GM18507 (cell line): ENCODE data around the gene ZBTB9.
"Not testable (repeated sequence)": the region's sequence is repeated elsewhere in the genome, so short reads cannot be mapped to it uniquely, and the experiment has no call there.

ENCODE experiments used
- DNase-seq: peaks from one replicate; pipeline ENCODE4 v3.0.0; 2011; ENCODE audit warnings: low read depth; ENCODE audit not compliant: insufficient read length; ENCODE audit errors: extremely low spot score
- FAIRE-seq: peaks from 2 replicates; lab custom pipeline; 2011; peaks lifted over from hg19 to GRCh38; lab: Jason Lieb, UNC

ZBTB9 gene

DNA sequence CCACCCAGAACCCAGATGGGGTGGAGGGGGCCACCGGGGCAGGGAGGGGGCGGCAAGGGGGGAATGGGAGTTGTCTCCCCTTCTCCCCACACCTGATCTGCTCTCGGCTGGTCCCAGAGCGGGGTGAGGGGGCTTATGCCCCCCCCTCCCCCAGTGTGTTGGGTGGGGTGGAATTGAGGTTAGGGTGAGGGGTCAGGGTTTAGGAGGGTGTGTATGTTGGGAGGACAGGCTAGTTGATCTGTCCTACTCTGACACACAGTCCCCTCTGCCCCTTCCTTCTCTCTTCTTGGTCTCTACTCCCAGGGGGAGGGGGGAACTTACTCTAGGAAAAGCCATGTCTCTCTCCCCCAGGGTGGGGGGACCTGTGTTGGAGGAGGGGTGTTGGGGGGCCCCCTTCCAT, 1.9 kb upstream of the ZBTB9 start:
- no peak for FAIRE-seq
- DNase-seq: no peak

DNA sequence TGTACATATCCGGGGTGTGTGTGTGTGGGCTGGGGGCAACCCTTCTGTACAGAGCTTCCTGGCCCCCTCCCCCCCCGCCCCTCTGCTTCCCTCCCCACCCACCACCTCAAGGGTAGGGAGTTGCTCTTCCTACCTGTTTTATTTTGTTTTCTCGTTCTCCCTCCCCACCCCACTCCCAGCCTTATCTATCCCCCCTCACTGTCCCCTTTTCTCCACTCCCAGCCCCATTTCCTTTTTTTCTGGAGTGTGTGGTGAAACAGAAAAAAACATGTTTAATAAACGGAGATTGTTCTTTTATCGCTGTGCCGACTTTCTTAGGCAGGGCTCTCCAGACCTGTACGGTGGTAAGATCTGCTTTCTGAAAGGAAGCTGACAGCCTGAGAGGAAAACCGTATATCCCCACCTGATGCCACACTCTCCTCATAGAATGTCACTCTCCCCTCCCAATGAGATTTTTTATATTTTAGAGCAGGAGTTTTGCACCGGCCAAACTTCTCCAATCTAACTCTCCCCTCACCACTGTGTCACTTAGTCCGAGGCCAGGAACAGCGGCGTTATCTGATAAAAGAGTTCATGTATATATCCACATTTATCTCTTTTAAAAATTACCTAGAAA, 875 bp upstream of the ZBTB9 start:
- FAIRE-seq (no peak), DNase-seq (no peak)

DNA sequence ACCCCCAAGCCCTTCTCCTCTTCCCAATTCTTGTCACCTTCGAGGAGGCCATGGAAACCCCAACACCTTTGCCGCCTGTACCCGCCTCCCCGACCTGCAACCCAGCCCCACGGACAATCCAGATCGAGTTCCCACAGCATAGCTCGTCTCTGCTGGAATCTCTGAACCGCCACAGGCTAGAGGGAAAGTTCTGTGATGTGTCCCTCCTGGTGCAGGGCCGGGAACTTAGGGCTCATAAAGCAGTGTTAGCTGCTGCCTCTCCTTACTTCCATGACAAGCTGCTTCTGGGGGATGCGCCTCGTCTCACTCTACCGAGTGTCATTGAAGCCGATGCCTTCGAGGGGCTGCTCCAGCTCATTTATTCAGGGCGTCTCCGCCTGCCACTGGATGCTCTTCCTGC, 675 bp downstream of the ZBTB9 start:
- FAIRE-seq (no peak), DNase-seq (no peak)

DNA sequence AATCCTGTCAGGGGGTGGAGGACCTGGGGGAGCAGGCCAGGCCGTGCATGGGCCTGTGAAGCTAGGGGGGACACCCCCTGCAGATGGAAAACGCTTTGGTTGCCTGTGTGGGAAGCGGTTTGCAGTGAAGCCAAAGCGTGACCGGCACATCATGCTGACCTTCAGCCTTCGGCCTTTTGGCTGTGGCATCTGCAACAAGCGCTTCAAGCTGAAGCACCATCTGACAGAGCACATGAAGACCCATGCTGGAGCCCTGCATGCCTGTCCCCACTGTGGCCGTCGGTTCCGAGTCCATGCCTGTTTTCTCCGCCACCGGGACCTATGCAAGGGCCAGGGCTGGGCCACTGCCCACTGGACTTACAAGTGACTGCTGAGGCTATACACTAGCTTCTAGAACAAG, 1.8 kb downstream of the ZBTB9 start:
- DNase-seq (no peak), FAIRE-seq (no peak)

DNA sequence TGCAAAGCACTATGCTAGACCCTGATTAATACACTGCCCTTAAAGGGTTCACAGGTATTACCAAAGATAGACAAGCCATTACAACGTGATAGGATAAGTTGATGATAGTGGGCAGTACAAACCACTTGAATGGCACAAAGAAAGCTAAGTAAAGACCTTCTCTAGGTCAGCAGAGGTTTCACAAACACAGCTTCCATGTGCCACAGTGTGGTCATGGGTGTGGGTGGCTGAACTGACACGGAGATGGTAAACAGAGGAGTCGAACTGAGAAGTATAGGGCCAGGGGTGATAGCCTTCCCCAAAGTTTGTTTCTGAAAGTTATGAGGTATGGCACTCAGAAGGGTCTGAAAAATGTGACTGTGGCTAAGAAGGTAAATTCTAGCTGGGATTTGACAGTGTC, 4.3 kb downstream of the ZBTB9 start:
- FAIRE-seq (no peak), DNase-seq (no peak)

DNA sequence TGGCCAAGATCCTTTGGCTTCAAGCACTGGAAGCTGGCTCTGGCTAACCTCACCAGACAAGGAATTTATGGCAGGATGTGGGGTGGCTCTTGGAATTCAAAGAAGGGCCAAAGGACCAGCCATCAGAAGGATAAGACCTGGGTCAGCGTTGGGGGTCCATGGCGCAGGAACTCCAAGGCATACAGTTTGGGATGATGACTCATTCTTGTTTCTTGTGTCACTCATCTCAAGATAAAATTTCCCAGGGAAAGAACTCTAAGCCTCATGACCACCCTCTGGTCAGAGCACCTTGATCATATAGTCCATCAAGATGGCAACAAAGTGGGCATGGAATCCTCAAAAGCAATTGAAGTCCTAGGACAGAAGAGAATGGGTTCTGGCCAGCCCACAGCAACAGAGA, 4.8 kb downstream of the ZBTB9 start:
- FAIRE-seq (no peak), DNase-seq (no peak)

DNA sequence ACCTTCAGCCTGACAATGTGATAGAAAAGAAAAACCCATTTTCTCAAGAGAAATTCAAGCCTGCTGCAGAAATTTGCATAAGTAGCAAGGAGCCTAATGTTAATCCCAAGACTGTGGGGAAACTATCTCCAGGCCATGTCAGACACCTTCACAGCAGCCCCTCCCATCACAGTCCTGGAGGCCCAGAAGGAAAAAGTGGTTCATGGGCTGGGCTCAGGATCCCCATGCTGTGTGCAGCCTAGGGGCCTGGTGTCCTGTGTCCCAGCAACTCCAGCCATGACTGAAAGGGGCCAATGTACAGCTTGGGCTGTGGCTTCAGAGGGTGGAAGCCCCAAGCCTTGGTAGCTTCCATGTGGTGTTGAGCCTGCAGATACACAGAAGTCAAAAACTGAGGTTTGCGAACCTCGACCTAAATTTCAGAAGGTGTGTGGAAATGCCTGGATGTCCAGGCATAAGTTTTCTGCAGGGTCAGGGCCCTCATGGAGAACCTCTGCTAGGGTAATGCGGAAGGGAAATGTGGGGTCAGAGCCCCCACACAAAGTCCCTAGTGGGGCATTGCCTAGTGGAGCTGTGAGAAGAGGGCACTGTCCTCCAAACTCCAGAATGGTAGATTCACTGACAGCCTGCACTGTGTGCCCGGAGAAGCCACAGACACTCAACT, 11.8 kb downstream of the ZBTB9 start:
- FAIRE-seq: no peak

DNA sequence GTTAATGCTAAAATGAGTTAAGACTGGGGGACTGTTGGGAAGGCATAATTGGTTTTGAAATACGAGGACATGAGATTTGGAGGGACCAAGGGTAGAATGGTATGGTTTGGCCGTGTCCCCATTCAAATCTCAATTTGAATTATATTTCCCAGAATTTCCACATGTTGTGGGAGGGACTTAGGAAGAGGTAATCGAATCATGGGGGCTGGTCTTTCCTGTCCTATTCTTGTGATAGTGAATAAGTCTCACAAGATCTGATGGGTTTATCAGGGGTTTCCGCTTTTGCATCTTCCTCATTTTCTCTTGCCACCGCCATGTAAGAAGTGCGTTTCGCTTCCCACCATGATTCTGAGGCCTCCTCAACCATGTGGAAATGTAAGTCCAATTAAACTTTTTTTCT, 12.7 kb downstream of the ZBTB9 start:
- DNase-seq (no peak), FAIRE-seq (no peak)

More for the DNA sequence above, 11.8 kb downstream of the ZBTB9 start:
- no peak for DNase-seq

DNA sequence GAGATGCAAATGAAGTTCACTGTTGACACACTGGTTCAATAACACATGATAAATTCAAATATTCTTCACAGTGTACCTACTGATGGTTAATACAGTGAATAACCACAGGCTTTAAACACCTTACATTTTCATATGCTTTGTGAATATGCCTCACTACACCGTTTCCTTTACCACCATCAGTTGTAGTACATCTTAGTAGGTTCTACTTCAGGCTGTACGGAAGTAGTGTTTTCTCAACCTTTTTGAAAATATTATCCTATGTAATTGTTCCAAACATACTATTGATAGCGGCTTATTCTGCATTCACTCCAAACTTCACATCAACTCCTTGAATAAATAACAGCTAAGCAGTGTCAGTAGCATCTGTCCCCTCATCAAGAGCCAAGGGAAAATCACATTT, 15.3 kb downstream of the ZBTB9 start:
- no peak for DNase-seq
- FAIRE-seq: no peak

DNA sequence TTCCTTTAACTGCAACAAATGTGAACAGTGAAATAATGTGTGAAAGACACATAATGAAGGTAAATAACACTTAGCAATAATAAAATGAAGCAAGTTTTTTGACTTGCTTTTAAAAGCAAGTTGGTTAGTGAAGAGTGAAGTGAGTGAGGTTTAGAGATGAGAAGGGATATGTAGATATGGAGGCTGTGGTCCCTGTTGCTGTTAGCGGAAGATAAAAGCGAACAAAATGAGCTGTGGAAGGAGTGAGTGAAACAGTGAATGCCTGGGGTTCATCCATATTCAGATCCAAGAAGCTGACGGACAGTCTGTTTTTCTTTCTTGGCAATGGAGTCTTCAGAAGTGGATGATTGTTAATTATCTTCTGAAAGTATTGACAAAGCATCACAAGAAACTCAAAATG, 23.5 kb downstream of the ZBTB9 start:
- no peak for DNase-seq
- no peak for FAIRE-seq

DNA sequence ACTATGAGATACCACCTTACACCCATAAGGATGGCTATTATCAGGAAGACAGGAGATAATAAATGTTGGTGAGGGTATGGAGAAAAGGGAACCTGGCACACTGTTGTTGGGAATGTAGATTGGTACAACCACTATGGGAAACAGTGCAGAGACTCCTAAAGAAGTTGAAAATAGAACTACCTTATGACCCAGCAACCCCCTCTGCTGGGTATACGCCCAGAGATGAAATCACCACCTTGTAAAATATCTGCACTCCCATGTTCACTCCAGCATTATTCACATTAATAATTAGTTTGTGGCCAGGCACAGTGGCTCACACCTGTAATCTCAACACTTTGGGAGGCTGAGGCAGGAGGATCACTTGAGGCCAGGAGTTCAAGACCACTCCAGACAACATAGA, 26.8 kb downstream of the ZBTB9 start:
- FAIRE-seq: no peak
- DNase-seq: no peak

DNA sequence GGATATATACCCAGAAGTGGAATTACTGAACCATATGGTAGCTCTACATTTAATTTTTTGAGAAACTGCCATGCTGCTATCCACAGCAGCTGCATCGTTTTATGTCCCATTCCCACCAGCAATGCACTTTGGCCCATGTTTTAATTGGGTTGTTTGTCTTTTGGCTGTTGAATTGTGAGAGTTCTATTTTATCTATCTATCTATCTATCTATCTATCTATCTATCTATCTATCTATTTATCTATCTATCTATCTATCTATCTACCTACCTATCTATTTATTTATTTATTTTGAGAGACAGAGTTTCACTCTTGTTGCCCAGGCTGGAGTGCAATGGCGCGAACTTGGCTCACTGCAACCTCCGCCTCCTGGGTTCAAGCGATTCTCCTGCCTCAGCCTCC, 28.2 kb downstream of the ZBTB9 start:
- not testable (repeated sequence) for DNase-seq, FAIRE-seq

DNA sequence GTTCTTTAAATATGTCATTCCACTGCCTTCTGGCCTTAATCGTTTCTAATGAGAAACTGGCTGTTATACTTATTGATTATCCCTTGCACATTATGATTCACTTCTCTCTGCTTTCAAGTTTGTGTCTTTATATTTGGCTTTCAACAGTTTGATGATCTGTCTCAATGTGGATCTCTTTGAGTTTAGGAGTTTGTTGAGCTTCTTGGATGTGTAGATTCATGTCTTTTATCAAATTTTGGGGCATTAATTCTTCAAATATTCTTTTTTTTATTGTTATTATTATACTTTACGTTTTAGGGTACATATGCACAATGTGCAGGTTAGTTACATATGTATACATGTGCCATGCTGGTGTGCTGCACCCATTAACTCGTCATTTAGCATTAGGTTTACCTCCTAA, 29.3 kb downstream of the ZBTB9 start:
- no peak for FAIRE-seq
- no peak for DNase-seq

DNA sequence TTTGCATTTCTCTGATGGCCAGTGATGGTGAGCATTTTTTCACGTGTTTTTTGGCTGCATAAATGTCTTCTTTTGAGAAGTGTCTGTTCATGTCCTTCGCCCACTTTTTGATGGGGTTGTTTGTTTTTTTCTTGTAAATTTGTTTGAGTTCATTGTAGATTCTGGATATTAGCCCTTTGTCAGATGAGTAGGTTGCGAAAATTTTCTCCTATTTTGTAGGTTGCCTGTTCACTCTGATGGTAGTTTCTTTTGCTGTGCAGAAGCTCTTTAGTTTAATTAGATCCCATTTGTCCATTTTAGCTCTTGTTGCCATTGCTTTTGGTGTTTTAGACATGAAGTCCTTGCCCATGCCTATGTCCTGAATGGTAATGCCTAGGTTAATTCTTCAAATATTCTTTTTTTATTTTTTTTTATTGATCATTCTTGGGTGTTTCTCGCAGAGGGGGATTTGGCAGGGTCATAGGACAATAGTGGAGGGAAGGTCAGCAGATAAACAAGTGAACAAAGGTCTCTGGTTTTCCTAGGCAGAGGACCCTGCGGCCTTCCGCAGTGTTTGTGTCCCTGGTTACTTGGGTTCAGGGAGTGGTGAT, 30.4 kb downstream of the ZBTB9 start:
- not testable (repeated sequence) for FAIRE-seq, DNase-seq

DNA sequence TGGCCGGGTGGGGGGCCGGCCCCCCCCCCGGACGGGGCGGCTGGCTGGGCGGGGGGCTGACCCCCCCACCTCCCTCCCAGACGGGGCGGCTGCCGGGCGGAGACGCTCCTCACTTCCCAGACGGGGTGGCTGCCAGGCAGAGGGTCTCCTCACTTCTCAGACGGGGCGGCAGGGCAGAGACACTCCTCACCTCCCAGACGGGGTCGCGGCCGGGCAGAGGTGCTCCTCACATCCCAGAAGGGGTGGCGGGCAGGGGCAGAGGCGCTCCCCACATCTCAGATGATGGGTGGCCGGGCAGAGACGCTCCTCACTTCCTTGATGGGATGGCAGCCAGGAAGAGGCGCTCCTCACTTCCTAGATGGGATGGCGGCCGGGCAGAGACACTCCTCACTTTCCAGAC, 31.3 kb downstream of the ZBTB9 start:
- not testable (repeated sequence) for DNase-seq, FAIRE-seq

DNA sequence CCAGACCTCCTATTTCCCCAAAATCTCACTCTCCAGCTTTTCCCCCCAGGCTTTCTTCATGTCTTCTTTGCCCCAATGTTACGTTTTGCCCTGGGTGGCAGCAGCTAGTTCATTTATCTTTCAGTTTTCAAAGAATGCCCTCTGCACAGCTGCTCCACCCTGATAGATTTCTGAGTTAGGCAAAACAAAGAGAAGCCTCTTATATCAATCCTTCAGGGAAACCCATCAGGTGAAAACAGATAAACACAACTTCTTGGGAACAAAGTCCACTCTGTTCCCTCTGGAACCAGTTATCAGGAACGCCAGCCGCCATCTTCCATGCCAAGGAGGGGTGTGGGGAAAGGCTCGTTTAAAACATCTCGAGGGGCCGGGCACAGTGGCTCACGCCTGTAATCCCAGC, 34.0 kb downstream of the ZBTB9 start:
- FAIRE-seq (no peak), DNase-seq (no peak)

DNA sequence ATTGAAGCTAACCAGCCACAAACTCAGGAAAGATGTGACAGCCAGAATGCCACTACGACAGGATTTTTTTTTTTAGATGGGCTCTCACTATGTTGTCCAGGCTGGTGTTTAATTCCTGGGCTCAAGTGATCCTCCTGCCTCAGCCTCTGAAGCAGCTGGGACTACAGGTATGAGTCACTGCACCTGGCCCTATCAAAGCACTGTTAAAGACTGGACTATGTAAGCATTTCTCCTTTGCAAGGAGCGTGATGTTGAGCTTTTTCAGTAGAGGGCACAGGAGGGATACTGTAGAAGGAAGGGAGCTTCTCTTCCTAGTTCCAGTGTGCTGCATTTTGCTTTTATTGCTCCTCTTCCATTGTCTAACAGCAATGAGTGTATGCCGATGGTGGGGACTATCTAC, 35.8 kb downstream of the ZBTB9 start:
- no peak for DNase-seq
- FAIRE-seq: no peak

DNA sequence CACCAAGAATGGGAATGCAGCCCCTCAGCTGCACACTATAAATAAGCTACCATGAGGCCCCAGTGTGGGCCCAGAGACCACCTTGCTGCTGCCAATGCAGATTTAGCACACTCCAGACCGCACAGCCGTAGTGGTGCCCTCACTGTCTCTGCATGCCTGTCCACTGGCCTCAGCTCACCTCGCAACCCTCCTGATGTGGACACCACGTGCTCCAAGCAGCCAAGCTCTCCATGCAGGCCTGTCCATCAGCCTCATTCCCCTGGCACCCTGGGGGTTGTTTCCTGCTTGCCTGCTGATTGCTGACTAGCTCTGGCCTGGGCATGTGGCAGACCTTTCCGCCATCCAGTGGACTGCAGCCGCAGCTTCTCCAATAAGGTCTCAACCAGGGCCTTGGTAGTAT, 36.2 kb downstream of the ZBTB9 start:
- DNase-seq: no peak
- FAIRE-seq: no peak

DNA sequence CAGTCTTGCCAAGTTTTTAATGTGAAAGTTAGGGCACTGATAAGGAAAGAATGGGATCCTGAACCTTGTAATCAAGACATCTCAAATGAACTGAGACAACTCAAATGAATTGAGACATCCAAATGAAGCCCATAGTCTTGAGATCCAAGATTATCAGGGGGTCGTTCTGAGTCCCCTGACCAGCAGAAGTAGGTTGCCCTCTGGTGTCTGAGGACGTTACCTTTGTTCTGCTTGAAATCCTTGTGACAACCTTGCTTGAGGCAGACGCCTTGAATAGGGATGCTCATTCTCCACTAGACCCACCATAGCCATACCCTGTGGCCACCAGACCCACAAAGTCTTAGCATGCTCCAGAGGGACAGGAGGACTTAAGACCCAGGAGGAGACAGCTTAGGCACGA, 37.7 kb downstream of the ZBTB9 start:
- DNase-seq (no peak), FAIRE-seq (no peak)

DNA sequence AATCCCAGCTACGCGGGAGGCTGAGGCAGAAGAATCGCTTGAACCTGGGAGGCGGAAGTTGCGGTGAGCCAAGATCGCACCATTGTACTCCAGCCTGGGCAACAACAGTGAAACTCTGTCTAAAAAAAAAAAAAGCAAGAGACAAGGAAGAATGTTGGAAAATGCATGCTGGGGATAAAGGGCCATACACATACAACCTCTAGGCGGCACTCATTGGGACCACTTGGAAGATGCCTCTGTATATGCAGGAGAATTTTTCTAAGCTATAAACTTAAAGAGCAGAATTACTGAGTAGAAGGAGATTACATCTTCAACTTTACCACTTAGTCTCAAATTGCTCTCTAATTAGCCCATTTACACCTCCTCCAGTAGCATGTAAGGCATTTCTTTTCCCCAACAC, 42.8 kb downstream of the ZBTB9 start:
- FAIRE-seq (no peak), DNase-seq (no peak)

DNA sequence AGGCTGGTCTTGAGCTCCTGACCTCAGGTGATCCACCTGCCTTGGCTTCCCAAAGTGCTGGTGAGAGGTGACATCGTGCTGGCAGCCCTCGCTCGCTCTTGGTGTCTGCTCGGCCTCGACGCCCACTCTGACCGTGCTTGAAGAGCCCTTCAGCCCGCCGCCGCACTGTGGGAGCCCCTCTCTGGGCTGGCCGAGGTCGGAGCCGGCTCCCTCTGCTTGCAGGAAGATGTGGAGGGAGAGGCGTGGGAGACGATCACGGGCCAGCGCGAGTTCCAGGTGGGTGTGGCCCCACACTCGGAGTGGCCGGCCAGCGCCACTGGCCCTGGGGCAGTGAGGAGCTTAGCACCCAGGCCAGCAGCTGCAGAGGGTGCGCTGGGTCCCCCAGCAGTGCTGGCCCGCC, 48.1 kb downstream of the ZBTB9 start:
- FAIRE-seq (no peak), DNase-seq (no peak)
